K562 (cell line): ENCODE results near the gene CDC42EP5. TPM values are rescaled to one million over a fixed set of nuclear protein-coding genes. Genes with fewer than 3 reads are reported as not detected.

Source experiments
- ATAC-seq: fragments of 200-7000 bp; cut with Tn5 transposase; 3 replicates; pipeline ENCODE4 v1.9.1; 2020; ENCODE audit warnings: moderate library complexity
- BruUV-seq: library from RNA; stranded (reverse); fragments of 400-500 nt; replicated peaks from 2 replicates; lab custom pipeline; 2021; lab: Mats Ljungman, UMichigan
- CTCF ChIA-PET: fragments of 300-600 bp; formaldehyde crosslinking; extraction: SDS; loops from one replicate; lab custom pipeline; 2021; ENCODE audit warnings: low intra/inter-chr PET ratio; lab: Yijun Ruan, JAX
- POLR2A ChIA-PET: fragments of 300-600, 350-650 bp; sonication (Branson Sonifier 250); formaldehyde crosslinking; extraction: SDS; loops from one replicate; lab custom pipeline; 2021; ENCODE audit warnings: antibody characterized with exemption, inconsistent platforms; lab: Yijun Ruan, JAX
- DNase-seq, 4 experiments: peaks; one replicate each; pipeline versions ENCODE4 v3.0.0 to v3.0.0-alpha.2; 2011 to 2018; ENCODE audit warnings: low spot score in 3 of 4, mixed read lengths in 3 of 4; ENCODE audit errors: extremely low read depth in 1 of 4
- FAIRE-seq: peaks from 2 replicates; lab custom pipeline; 2011; peaks lifted over from hg19 to GRCh38; lab: Jason Lieb, UNC
- H2AFZ ChIP-seq: 2 replicates; pipeline ENCODE4 v1.6.0; 2011; ENCODE audit warnings: low read depth, low read length, control low read depth, inconsistent platforms
- H3K27ac ChIP-seq: fragments of 200-600 bp; 3 replicates; pipeline ENCODE4 v1.8.0; 2011; ENCODE audit warnings: low read depth, mild to moderate bottlenecking, control low read depth, inconsistent platforms, low read length, moderate library complexity, mixed read lengths; ENCODE audit errors: extremely low read depth
- H3K27me3 ChIP-seq, 2 experiments: fragments of 300-600 bp in 1 of 2; 2 replicates in 1 of 2; 3 replicates in 1 of 2; pipeline versions ENCODE4 v1.6.0 to v1.8.0; 2011; ENCODE audit warnings: inconsistent platforms in 2 of 2, low read length in 2 of 2, mild to moderate bottlenecking in 1 of 2, mixed read lengths in 1 of 2, moderate library complexity in 1 of 2; ENCODE audit not compliant: control insufficient read depth in 2 of 2, insufficient read depth in 2 of 2
- H3K36me3 ChIP-seq: fragments of 300-600 bp; 3 replicates; pipeline ENCODE4 v1.8.0; 2011; ENCODE audit warnings: mild to moderate bottlenecking, low read length, inconsistent platforms; ENCODE audit not compliant: control insufficient read depth, insufficient read depth
- H3K4me1 ChIP-seq, 2 experiments: fragments of 200-600 bp in 1 of 2; replicated peaks in 1 of 2; 2 replicates in 1 of 2; 3 replicates in 1 of 2; pipeline versions ENCODE4 v1.5.1 to v1.8.0; 2011; ENCODE audit warnings: inconsistent platforms in 2 of 2, low read length in 2 of 2, mild to moderate bottlenecking in 1 of 2, mixed read lengths in 1 of 2, moderate library complexity in 1 of 2; ENCODE audit not compliant: control insufficient read depth in 2 of 2, insufficient read depth in 2 of 2
- H3K4me2 ChIP-seq: 2 replicates; pipeline ENCODE4 v1.6.1; 2011; ENCODE audit warnings: low read length, control low read depth, inconsistent platforms, mixed read lengths; ENCODE audit not compliant: insufficient read depth
- H3K4me3 ChIP-seq: fragments of 200-600 bp; sonication (generic), shearing (Covaris generic); 2 replicates; pipeline ENCODE4 v1.5.1; 2016; ENCODE audit warnings: control low read depth, inconsistent platforms
- H3K79me2 ChIP-seq: fragments of 200-600 bp; 3 replicates; pipeline ENCODE4 v1.8.0; 2011; ENCODE audit warnings: low read length, inconsistent platforms; ENCODE audit not compliant: control insufficient read depth, insufficient read depth
- H3K9ac ChIP-seq, 2 experiments: 2 replicates each; pipeline versions ENCODE4 v1.6.0 to v1.6.1; 2011; ENCODE audit warnings: low read depth in 2 of 2, low read length in 2 of 2, control low read depth in 1 of 2, inconsistent platforms in 1 of 2, mild to moderate bottlenecking in 1 of 2, mixed read lengths in 1 of 2; ENCODE audit not compliant: insufficient read depth in 1 of 2
- H3K9me1 ChIP-seq: one replicate; pipeline ENCODE4 v1.6.0; 2011; ENCODE audit warnings: inconsistent platforms, mild to moderate bottlenecking, low read length, moderate library complexity; ENCODE audit not compliant: control insufficient read depth, insufficient read depth
- H3K9me3 ChIP-seq: replicated peaks from 2 replicates; pipeline ENCODE4 v1.5.1; 2011; ENCODE audit warnings: low read depth, low read length, inconsistent platforms; ENCODE audit not compliant: control insufficient read depth, insufficient read depth
- H4K20me1 ChIP-seq: replicated peaks from 2 replicates; pipeline ENCODE4 v1.6.1; 2011; ENCODE audit warnings: low read length, inconsistent platforms, mixed read lengths; ENCODE audit not compliant: control insufficient read depth, insufficient read depth
- FOXJ2 ChIP-seq: fragments of 200-800 bp; sonication (Bioruptor generic); IDR thresholded peaks from 2 replicates; pipeline ENCODE4 v1.6.1; 2016; ENCODE audit warnings: missing genetic modification characterization, missing compliant biosample characterization
- MAZ ChIP-seq, 2 experiments: fragments of 450-650 bp in 1 of 2; sonication (generic) in 1 of 2; formaldehyde crosslinking; IDR thresholded peaks in 1 of 2; conservative IDR thresholded peaks in 1 of 2; 2 replicates each; pipeline versions ENCODE4 v1.4.0 to v1.5.0; 2020; ENCODE audit warnings: mild to moderate bottlenecking in 1 of 2, missing genetic modification reagents in 1 of 2
- PHB ChIP-seq: fragments of 250-450 bp; sonication (Bioruptor Pico); IDR thresholded peaks from 2 replicates; pipeline ENCODE4 v1.5.0; 2021
- RBM15 ChIP-seq: fragments of 200-400 bp; formaldehyde crosslinking; IDR thresholded peaks from 2 replicates; pipeline ENCODE4 v1.6.1; 2018; ENCODE audit warnings: mild to moderate bottlenecking, low read length, moderate library complexity; ENCODE audit not compliant: insufficient read depth
- SIN3B ChIP-seq: fragments of 450-650 bp; IDR thresholded peaks from 2 replicates; pipeline ENCODE4 v1.6.1; 2017; ENCODE audit warnings: low read depth, mild to moderate bottlenecking, moderate library complexity
- ZFX ChIP-seq: sonication (generic); formaldehyde crosslinking; IDR thresholded peaks from 2 replicates; pipeline ENCODE4 v1.8.0; 2022; ENCODE audit warnings: mild to moderate bottlenecking, missing genetic modification reagents, moderate library complexity
- ZSCAN29 ChIP-seq: fragments of 450-650 bp; IDR thresholded peaks from 2 replicates; pipeline ENCODE4 v1.6.1; 2017
- WGBS: fragments of 100-300 bp; shearing (Covaris generic); methylation state at CpG from one replicate; pipeline ENCODE4 v1.1.6; 2016; ENCODE audit warnings: low coverage, mixed read lengths; ENCODE audit not compliant: insufficient coverage; ENCODE audit errors: missing lambda C conversion rate; 5-methylcytosine and 5-hydroxymethylcytosine counted together
- in situ Hi-C: fragments of 300-500 bp; cut with MboI; formaldehyde crosslinking; loops from 4 replicates; pipeline ENCODE4 v1.15.0; 2018; ENCODE audit warnings: inconsistent platforms, mixed read lengths
- intact Hi-C: fragments of 100-400 bp; cut with micrococcal nuclease; formaldehyde crosslinking; loops from 2 replicates; pipeline ENCODE4 v1.14.2; 2022
- polyA plus RNA-seq, 8 experiments: library from polyadenylated mRNA; depleted of rRNA in 4 of 8; stranded (reverse) in 5 of 8; unstranded in 3 of 8; fragments of >200 nt; fragmentation: Nextera tagmentation in 2 of 8; fragmentation: Illumina TruSeq in 1 of 8; extraction: Ambion mirVana in 2 of 8; extraction: Trizol in 1 of 8; gene quantifications; 2 replicates each; pipeline versions ENCODE4 v1.2.1 to v1.2.3, GENCODE V29; 2011 to 2014; ENCODE audit warnings: inconsistent platforms in 1 of 8, missing spikeins in 1 of 8
- total RNA-seq, 7 experiments: library from RNA; depleted of rRNA in 6 of 7; stranded (reverse); fragments of >200 nt in 6 of 7; fragmentation: Illumina TruSeq in 2 of 7; extraction: Trizol in 2 of 7; gene quantifications; 2 replicates each; pipeline versions ENCODE4 v1.2.1 to v1.2.3, GENCODE V29; 2011 to 2021; ENCODE audit warnings: low replicate concordance in 1 of 7
- TF ChIP-seq, protein P1 (sequence below): sonication (generic); formaldehyde crosslinking; IDR thresholded peaks from 2 replicates; pipeline ENCODE4 v1.9.0; 2022; ENCODE audit warnings: mild to moderate bottlenecking, missing genetic modification reagents
- TF ChIP-seq, protein P2 (sequence below), 2 experiments: fragments of 150-350 bp in 1 of 2; IDR thresholded peaks; 2 replicates each; pipeline ENCODE4 v1.6.1; 2012 to 2016; ENCODE audit warnings: low read depth in 2 of 2, low read length in 2 of 2, mild to moderate bottlenecking in 1 of 2, moderate library complexity in 1 of 2
- TF ChIP-seq, protein P3 (sequence below): sonication (generic); formaldehyde crosslinking; IDR thresholded peaks from 2 replicates; pipeline ENCODE4 v1.8.0; 2022; ENCODE audit warnings: missing genetic modification reagents, mild to moderate bottlenecking, moderate library complexity, borderline replicate concordance
- TF ChIP-seq, protein P4 (sequence below): fragments of 250-450 bp; sonication (Bioruptor Pico); IDR thresholded peaks from 2 replicates; pipeline ENCODE4 v1.5.0; 2022; ENCODE audit warnings: mild to moderate bottlenecking

Gene CDC42EP5
- total and polyA plus RNA-seq, 9 of the 15 experiments (the other 6 are each of a cell fraction or from before 2014, with no cell fraction given), result 0.15 to 0.38 TPM; not detected in 7

DNA sequence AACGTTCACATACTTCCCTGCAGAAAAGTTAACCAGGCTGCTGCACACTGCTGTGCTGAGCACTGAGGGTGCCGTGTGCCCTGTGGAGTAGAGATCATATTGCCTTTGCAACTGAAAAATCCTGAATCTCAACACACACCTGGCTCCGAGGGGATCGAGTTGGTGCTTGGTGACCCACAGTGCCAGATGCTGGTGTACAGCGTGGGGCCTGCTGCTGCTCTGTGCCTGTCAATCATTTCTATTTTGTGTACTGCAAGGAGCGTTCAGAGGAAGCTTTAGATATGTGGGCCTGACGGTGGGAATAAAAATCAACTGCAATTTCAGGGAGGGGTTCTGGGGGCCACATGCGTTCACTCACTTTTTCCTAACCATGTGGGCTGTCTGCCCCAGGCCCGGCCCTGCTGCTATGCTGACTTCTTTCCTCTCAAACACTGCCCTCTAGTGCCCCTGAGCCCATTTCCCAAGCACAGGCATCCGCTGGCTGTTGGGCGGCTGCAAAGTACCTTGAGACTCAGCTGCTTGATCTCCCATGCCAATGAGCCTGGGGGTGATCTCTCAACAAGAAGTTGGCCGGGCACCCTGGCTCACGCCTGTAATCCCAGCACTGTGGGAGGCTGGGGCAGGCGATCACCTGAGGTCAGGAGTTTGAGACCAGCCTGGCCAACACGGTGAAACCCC, 33.8 kb downstream of the CDC42EP5 start (continued):
- TF ChIP-seq ZSCAN29, result no peak
- TF ChIP-seq, protein P1, sequence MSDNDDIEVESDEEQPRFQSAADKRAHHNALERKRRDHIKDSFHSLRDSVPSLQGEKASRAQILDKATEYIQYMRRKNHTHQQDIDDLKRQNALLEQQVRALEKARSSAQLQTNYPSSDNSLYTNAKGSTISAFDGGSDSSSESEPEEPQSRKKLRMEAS, result peak; percentile 10; the same call in 1 of the 2 replicates
- no peak for TF ChIP-seq SIN3B

DNA sequence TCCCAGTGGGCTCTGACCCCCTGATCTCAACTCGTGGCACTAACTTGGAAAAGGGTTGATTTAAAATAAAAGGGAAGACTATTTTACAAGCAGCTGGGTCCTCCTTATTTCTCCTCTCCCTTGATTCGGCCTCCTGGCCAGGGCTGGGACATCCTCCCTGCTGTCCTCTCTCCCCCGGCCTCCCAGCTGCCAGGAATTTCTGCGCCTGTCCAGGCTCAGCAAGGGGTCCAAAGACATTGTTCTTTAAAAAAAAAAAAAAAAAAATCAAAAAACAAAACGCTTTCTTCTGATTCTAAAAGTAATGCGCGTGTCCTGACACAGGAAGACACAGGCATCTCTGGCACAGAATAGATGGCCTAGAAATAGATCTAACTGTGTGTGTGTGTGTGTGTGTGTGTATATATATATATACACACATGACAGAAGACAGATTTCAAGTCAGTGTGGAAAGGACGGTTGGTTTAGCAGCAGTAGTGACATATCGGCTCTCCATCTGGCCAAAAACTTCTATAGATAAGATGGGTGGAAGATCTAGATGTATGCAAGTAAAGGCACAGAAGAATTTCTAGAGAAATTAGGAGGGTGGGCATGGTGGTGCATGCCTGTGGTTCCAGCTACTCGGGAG, 36.4 kb downstream of the CDC42EP5 start:
- DNase-seq (no peak), FAIRE-seq (no peak), ATAC-seq (no peak)
- in situ Hi-C loops (no loop called here), intact Hi-C loops (no loop called here)
- Histone ChIP-seq H2AFZ (no peak overlapping the region), H3K36me3 (peaks cover 12% of the 10 kb centered on the region; the same call in 1 of the 3 replicates), H3K4me1 (peaks cover 0 to 20% of the 10 kb centered on the region in 2 experiments; a peak in 2 of 5 replicates), H3K79me2 (peaks cover 6% of the 10 kb centered on the region; the same call in 2 of the 3 replicates), H4K20me1 (peaks cover 10% of the 10 kb centered on the region; the same call in 1 of the 2 replicates), H3K9me1 (no peaks in the 10 kb centered on the region), H3K27me3 (no peaks in the 10 kb centered on the region), H3K27ac (no peak overlapping the region), H3K4me3 (no peak overlapping the region), H3K9ac (0 out of 4 replicates have a peak overlapping the region, but pooled peaks of 1 of the 2 experiments have one; percentile 35), H3K4me2 (no peak overlapping the region), H3K9me3 (no peaks in the 10 kb centered on the region)
- WGBS, result 72% methylated on average over 10 of the region's 10 CpGs
- TF ChIP-seq, protein P2, sequence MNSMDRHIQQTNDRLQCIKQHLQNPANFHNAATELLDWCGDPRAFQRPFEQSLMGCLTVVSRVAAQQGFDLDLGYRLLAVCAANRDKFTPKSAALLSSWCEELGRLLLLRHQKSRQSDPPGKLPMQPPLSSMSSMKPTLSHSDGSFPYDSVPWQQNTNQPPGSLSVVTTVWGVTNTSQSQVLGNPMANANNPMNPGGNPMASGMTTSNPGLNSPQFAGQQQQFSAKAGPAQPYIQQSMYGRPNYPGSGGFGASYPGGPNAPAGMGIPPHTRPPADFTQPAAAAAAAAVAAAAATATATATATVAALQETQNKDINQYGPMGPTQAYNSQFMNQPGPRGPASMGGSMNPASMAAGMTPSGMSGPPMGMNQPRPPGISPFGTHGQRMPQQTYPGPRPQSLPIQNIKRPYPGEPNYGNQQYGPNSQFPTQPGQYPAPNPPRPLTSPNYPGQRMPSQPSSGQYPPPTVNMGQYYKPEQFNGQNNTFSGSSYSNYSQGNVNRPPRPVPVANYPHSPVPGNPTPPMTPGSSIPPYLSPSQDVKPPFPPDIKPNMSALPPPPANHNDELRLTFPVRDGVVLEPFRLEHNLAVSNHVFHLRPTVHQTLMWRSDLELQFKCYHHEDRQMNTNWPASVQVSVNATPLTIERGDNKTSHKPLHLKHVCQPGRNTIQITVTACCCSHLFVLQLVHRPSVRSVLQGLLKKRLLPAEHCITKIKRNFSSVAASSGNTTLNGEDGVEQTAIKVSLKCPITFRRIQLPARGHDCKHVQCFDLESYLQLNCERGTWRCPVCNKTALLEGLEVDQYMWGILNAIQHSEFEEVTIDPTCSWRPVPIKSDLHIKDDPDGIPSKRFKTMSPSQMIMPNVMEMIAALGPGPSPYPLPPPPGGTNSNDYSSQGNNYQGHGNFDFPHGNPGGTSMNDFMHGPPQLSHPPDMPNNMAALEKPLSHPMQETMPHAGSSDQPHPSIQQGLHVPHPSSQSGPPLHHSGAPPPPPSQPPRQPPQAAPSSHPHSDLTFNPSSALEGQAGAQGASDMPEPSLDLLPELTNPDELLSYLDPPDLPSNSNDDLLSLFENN (IDR thresholded peaks at IDR 0.05; ENCODE audit: low read depth in 2 of 2, low read length in 2 of 2), result no peak
- TF ChIP-seq ZFX, result no peak
- TF ChIP-seq MAZ (CRISPR knock-in tag; conservative IDR thresholded peaks at IDR 0.05 in 1 of 2, IDR thresholded peaks at IDR 0.05 in 1 of 2), result no peak
- TF ChIP-seq, protein P3, sequence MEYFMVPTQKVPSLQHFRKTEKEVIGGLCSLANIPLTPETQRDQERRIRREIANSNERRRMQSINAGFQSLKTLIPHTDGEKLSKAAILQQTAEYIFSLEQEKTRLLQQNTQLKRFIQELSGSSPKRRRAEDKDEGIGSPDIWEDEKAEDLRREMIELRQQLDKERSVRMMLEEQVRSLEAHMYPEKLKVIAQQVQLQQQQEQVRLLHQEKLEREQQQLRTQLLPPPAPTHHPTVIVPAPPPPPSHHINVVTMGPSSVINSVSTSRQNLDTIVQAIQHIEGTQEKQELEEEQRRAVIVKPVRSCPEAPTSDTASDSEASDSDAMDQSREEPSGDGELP (CRISPR knock-in tag), result no peak
- TF ChIP-seq RBM15, result no peak
- TF ChIP-seq, protein P4, sequence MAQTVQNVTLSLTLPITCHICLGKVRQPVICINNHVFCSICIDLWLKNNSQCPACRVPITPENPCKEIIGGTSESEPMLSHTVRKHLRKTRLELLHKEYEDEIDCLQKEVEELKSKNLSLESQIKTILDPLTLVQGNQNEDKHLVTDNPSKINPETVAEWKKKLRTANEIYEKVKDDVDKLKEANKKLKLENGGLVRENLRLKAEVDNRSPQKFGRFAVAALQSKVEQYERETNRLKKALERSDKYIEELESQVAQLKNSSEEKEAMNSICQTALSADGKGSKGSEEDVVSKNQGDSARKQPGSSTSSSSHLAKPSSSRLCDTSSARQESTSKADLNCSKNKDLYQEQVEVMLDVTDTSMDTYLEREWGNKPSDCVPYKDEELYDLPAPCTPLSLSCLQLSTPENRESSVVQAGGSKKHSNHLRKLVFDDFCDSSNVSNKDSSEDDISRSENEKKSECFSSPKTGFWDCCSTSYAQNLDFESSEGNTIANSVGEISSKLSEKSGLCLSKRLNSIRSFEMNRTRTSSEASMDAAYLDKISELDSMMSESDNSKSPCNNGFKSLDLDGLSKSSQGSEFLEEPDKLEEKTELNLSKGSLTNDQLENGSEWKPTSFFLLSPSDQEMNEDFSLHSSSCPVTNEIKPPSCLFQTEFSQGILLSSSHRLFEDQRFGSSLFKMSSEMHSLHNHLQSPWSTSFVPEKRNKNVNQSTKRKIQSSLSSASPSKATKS (CRISPR knock-in tag), result no peak
- no peak for TF ChIP-seq PHB (CRISPR knock-in tag)
- TF ChIP-seq FOXJ2, result no peak
- CTCF ChIA-PET, result no interaction called here
- no TSS peak for BruUV-seq
- POLR2A ChIA-PET, result interaction anchor here (1.2 kb wide), 1 partner anchor 12 kb away, joined by 3 read pairs; no protein-coding TSS in a partner anchor
